Gastrocnemius medialis (tissue), 4 donors: ENCODE measurements around the gene PIP4K2A.

Experiments
- CTCF ChIP-seq, 5 experiments: fragments of 450-650 bp in 3 of 5; fragments of 200-600 bp in 2 of 5; sonication (generic) in 2 of 5; IDR thresholded peaks in 4 of 5; conservative IDR thresholded peaks in 1 of 5; 1 replicate in 4 of 5; 2 replicates in 1 of 5; pipeline ENCODE4 v1.5.1; 2016 to 2019; ENCODE audit warnings: antibody characterized with exemption in 5 of 5, mild to moderate bottlenecking in 3 of 5, moderate library complexity in 3 of 5
- POLR2A ChIP-seq, 2 donors: fragments of 450-650 bp; IDR thresholded peaks; one replicate each; pipeline ENCODE4 v1.6.1; 2017; ENCODE audit warnings: antibody characterized with exemption in 2 of 2, mild to moderate bottlenecking in 2 of 2, moderate library complexity in 2 of 2

GRCh38 chr10:22531008-22531407 is 183.4 kb downstream of the PIP4K2A start:
- TF ChIP-seq CTCF (IDR thresholded peaks at IDR 0.05 in 4 of 5, conservative IDR thresholded peaks at IDR 0.05 in 1 of 5) (no peak), POLR2A (IDR thresholded peaks at IDR 0.05) (no peak)
